MCF 10A (cell line): ENCODE results near the gene UBE2Q2. TPM values are rescaled to one million over a fixed set of nuclear protein-coding genes. Genes with fewer than 3 reads are reported as not detected.

Source experiments
- BruUV-seq: library from RNA; stranded (reverse); fragments of 400-500 nt; replicated peaks from 2 replicates; lab custom pipeline; 2021; lab: Mats Ljungman, UMichigan
- CTCF ChIA-PET: fragments of 300-600 bp; sonication (Branson Sonifier 250); formaldehyde crosslinking; extraction: SDS; loops from one replicate; lab custom pipeline; 2021; ENCODE audit warnings: antibody characterized with exemption, inconsistent platforms; lab: Yijun Ruan, JAX
- POLR2A ChIA-PET: fragments of 300-600, 350-650 bp; sonication (Branson Sonifier 250); formaldehyde crosslinking; extraction: SDS; loops from one replicate; lab custom pipeline; 2020; ENCODE audit warnings: antibody characterized with exemption, inconsistent platforms; lab: Yijun Ruan, JAX
- DNase-seq: peaks from one replicate; pipeline ENCODE4 v3.0.0-alpha.2; 2018; ENCODE audit not compliant: unreplicated experiment
- H3K27ac Mint-ChIP-seq: one replicate; pipeline ENCODE4 v1.8.0; 2022; ENCODE audit warnings: mild to moderate bottlenecking, low read depth, mixed read lengths; ENCODE audit not compliant: unreplicated experiment
- H3K27me3 Mint-ChIP-seq: one replicate; pipeline ENCODE4 v1.8.0; 2022; ENCODE audit warnings: mixed read lengths; ENCODE audit not compliant: insufficient read depth, unreplicated experiment
- H3K36me3 Mint-ChIP-seq: one replicate; pipeline ENCODE4 v1.8.0; 2022; ENCODE audit warnings: mild to moderate bottlenecking, moderate library complexity, mixed read lengths; ENCODE audit not compliant: insufficient read depth, unreplicated experiment
- H3K4me1 Mint-ChIP-seq: one replicate; pipeline ENCODE4 v1.8.0; 2022; ENCODE audit warnings: mixed read lengths; ENCODE audit not compliant: insufficient read depth, unreplicated experiment
- H3K4me3 Mint-ChIP-seq: one replicate; pipeline ENCODE4 v1.8.0; 2022; ENCODE audit warnings: mild to moderate bottlenecking, moderate library complexity, mixed read lengths; ENCODE audit not compliant: unreplicated experiment
- H3K9me3 Mint-ChIP-seq: one replicate; pipeline ENCODE4 v1.8.0; 2022; ENCODE audit warnings: mixed read lengths; ENCODE audit not compliant: unreplicated experiment
- CTCF ChIP-seq: fragments of 200-600 bp; IDR thresholded peaks from one replicate; pipeline ENCODE4 v1.8.0; 2022; ENCODE audit warnings: antibody characterized with exemption, mild to moderate bottlenecking; ENCODE audit not compliant: unreplicated experiment
- intact Hi-C: fragments of 100-400 bp; cut with micrococcal nuclease; formaldehyde crosslinking; loops from 2 replicates; pipeline ENCODE4 v1.14.1; 2022
- total RNA-seq: library from RNA; stranded (reverse); gene quantifications from 2 replicates; pipeline ENCODE4 v1.2.3, GENCODE V29; 2022

UBE2Q2 gene
- total RNA-seq, 1 experiment from 2014 or later, result 28.3 TPM

- TF ChIP-seq CTCF, result no peak
- Mint-ChIP-seq H3K36me3 (peaks cover 11% of the 10 kb centered on the region), H3K27ac (no peak overlapping the region), H3K4me3 (no peak overlapping the region), H3K27me3 (no peaks in the 10 kb centered on the region), H3K4me1 (peaks cover 19% of the 10 kb centered on the region), H3K9me3 (no peaks in the 10 kb centered on the region)
- ChIA-PET CTCF (interaction anchor here (0.7 to 1.4 kb wide), 6 partner anchors 9 to 386 kb away, joined by 3 to 7 read pairs (median 4); no protein-coding TSS in a partner anchor), POLR2A (interaction anchor here (1.0 to 2.0 kb wide), 4 partner anchors 13 to 174 kb away, joined by 3 to 8 read pairs (median 5); partner anchors contain the start of gene FBXO22)
- peak; percentile 52 for DNase-seq
- intact Hi-C loops, result no loop called here
- no TSS peak for BruUV-seq
These were observed 2.6 kb upstream of the UBE2Q2 start for GRCh38 chr15:75840659-75841058.

GRCh38 chr15:75841626-75842025, 1.6 kb upstream of the UBE2Q2 start:
- H3K27me3 Mint-ChIP-seq, result no peaks in the 10 kb centered on the region
- no peak for DNase-seq
- ChIA-PET POLR2A (interaction anchor here (0.5 to 2.0 kb wide), 9 partner anchors 14 to 385 kb away, joined by 3 to 8 read pairs (median 3); partner anchors contain the start of gene FBXO22), CTCF (interaction anchor here (0.6 to 1.5 kb wide), 5 partner anchors 10 to 297 kb away, joined by 3 to 7 read pairs (median 4); no protein-coding TSS in a partner anchor)
- intact Hi-C loops, result no loop called here
- peaks cover 14% of the 10 kb centered on the region for H3K36me3 Mint-ChIP-seq
- H3K27ac Mint-ChIP-seq, result no peak overlapping the region
- H3K4me1 Mint-ChIP-seq, result peaks cover 23% of the 10 kb centered on the region
- no peaks in the 10 kb centered on the region for H3K9me3 Mint-ChIP-seq
- no TSS peak for BruUV-seq
- TF ChIP-seq CTCF, result no peak
- peak overlapping the region; percentile 86 for H3K4me3 Mint-ChIP-seq

- Mint-ChIP-seq H3K9me3 (no peaks in the 10 kb centered on the region), H3K27ac (peak overlapping the region; percentile 61)
These were observed 683 bp downstream of the UBE2Q2 start for GRCh38 chr15:75843678-75844581.

More at GRCh38 chr15:75843678-75844581, 683 bp downstream of the UBE2Q2 start:
- peak; percentile 48 for DNase-seq
- Mint-ChIP-seq H3K4me1 (peaks cover 29% of the 10 kb centered on the region), H3K36me3 (peaks cover 15% of the 10 kb centered on the region), H3K27me3 (no peaks in the 10 kb centered on the region), H3K4me3 (peak overlapping the region; percentile 86)
- no TSS peak for BruUV-seq
- CTCF ChIA-PET, result interaction anchor here (0.7 to 0.9 kb wide), 3 partner anchors 12 to 317 kb away, joined by 3 to 4 read pairs (median 4); no protein-coding TSS in a partner anchor
- POLR2A ChIA-PET, result interaction anchor here (0.5 to 3.2 kb wide), 13 partner anchors 10 to 390 kb away, joined by 3 to 23 read pairs (median 4); partner anchors contain the start of gene FBXO22
- intact Hi-C loops, result no loop called here
- no peak for TF ChIP-seq CTCF
